Tibial nerve (tissue), 4 donors: ENCODE measurements around the gene RAB6C.
"Not testable (repeated sequence)": the region's sequence is repeated elsewhere in the genome, so short reads cannot be mapped to it uniquely, and the experiment has no call there.

Experiments
- EP300 ChIP-seq, 2 donors: sonication (generic); formaldehyde crosslinking; IDR thresholded peaks; one replicate each; pipeline ENCODE4 v1.6.1; 2017; ENCODE audit warnings: antibody characterized with exemption in 2 of 2, mild to moderate bottlenecking in 1 of 2
- TF ChIP-seq, protein P1 (sequence below), 5 experiments: fragments of 200-600 bp in 3 of 5; fragments of 450-650 bp in 2 of 5; sonication (generic) in 3 of 5; IDR thresholded peaks; one replicate each; pipeline ENCODE4 v1.5.1; 2016 to 2019; ENCODE audit warnings: antibody characterized with exemption in 5 of 5, mild to moderate bottlenecking in 3 of 5, moderate library complexity in 2 of 5

DNA sequence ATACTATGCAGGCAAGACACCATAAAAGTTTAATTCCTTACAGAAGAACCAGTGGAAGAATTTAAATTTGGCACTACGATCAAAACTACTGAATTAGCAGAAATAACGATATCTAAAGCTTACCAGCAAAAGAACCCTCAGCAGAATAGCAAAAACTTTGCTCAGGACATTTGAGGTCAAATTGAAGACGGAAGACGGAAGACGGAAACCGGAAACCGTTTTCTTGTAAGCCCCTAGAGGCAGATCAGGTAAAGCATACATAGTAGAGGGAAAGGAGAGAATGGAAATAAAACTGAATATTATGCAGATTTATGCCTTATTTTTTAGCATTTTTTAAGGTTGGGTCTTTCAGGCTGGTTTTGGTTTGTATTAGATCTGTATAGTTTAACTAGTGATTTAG lies 2.2 kb downstream of the RAB6C start:
- TF ChIP-seq, protein P1, sequence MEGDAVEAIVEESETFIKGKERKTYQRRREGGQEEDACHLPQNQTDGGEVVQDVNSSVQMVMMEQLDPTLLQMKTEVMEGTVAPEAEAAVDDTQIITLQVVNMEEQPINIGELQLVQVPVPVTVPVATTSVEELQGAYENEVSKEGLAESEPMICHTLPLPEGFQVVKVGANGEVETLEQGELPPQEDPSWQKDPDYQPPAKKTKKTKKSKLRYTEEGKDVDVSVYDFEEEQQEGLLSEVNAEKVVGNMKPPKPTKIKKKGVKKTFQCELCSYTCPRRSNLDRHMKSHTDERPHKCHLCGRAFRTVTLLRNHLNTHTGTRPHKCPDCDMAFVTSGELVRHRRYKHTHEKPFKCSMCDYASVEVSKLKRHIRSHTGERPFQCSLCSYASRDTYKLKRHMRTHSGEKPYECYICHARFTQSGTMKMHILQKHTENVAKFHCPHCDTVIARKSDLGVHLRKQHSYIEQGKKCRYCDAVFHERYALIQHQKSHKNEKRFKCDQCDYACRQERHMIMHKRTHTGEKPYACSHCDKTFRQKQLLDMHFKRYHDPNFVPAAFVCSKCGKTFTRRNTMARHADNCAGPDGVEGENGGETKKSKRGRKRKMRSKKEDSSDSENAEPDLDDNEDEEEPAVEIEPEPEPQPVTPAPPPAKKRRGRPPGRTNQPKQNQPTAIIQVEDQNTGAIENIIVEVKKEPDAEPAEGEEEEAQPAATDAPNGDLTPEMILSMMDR (IDR thresholded peaks at IDR 0.05) = not testable (repeated sequence)
- TF ChIP-seq EP300 (IDR thresholded peaks at IDR 0.05) = not testable (repeated sequence)
